HepG2 (cell line): ENCODE measurements around the gene HNRNPUL2. TPM values are rescaled to one million over a fixed set of nuclear protein-coding genes. Genes with fewer than 3 reads are reported as not detected.
A peak's percentile ranks its signal among the peaks of the same experiment; 100 is the strongest.

Source experiments
- AKAP8 ChIP-seq: sonication (generic); formaldehyde crosslinking; IDR thresholded peaks from 2 replicates; pipeline ENCODE4 v1.5.1; 2020; ENCODE audit warnings: mild to moderate bottlenecking, missing genetic modification reagents
- CBX5 ChIP-seq: sonication (generic); formaldehyde crosslinking; IDR thresholded peaks from 2 replicates; pipeline ENCODE4 v1.4.0; 2020; ENCODE audit warnings: missing genetic modification reagents, borderline replicate concordance
- GATA4 ChIP-seq: sonication (generic); IDR thresholded peaks from 2 replicates; pipeline ENCODE4 v1.6.1; 2016; ENCODE audit warnings: antibody characterized with exemption, low read depth, borderline replicate concordance
- HMGA1 ChIP-seq: sonication (generic); formaldehyde crosslinking; conservative IDR thresholded peaks from 2 replicates; pipeline ENCODE4 v1.4.0; 2020; ENCODE audit warnings: missing genetic modification reagents
- HNRNPK ChIP-seq: fragments of 200-400 bp; formaldehyde crosslinking; IDR thresholded peaks from 2 replicates; pipeline ENCODE4 v1.6.1; 2018; ENCODE audit warnings: low read length, low read depth, moderate library complexity, mild to moderate bottlenecking; ENCODE audit not compliant: poor library complexity, severe bottlenecking
- ISX ChIP-seq: sonication (generic); formaldehyde crosslinking; conservative IDR thresholded peaks from 2 replicates; pipeline ENCODE4 v1.5.0; 2020; ENCODE audit warnings: missing genetic modification reagents
- MXI1 ChIP-seq: IDR thresholded peaks from 3 replicates; pipeline ENCODE4 v1.6.1; 2012; ENCODE audit warnings: low read depth, low read length, inconsistent platforms, borderline replicate concordance
- NR2F2 ChIP-seq: IDR thresholded peaks from 2 replicates; pipeline ENCODE4 v1.6.1; 2012; ENCODE audit warnings: low read depth, inconsistent platforms, borderline replicate concordance
- RBFOX2 ChIP-seq: fragments of 200-400 bp; formaldehyde crosslinking; IDR thresholded peaks from 2 replicates; pipeline ENCODE4 v1.6.1; 2017; ENCODE audit warnings: low read depth, mild to moderate bottlenecking, low read length
- SATB2 ChIP-seq: sonication (generic); formaldehyde crosslinking; IDR thresholded peaks from 2 replicates; pipeline ENCODE4 v1.5.0; 2020; ENCODE audit warnings: missing genetic modification reagents
- SMC3 ChIP-seq: IDR thresholded peaks from 2 replicates; pipeline ENCODE4 v1.6.1; 2011; ENCODE audit warnings: low read length, improper control_type of control experiment
- ZBTB3 ChIP-seq: sonication (generic); formaldehyde crosslinking; IDR thresholded peaks from 2 replicates; pipeline ENCODE4 v1.4.0; 2020; ENCODE audit warnings: low read depth, mild to moderate bottlenecking, moderate library complexity, missing genetic modification reagents, borderline replicate concordance
- ZBTB8A ChIP-seq: sonication (generic); formaldehyde crosslinking; IDR thresholded peaks from 2 replicates; pipeline ENCODE4 v1.4.0; 2020; ENCODE audit warnings: mild to moderate bottlenecking, low read depth, missing genetic modification reagents, borderline replicate concordance
- ZNF354B ChIP-seq: sonication (generic); formaldehyde crosslinking; IDR thresholded peaks from 2 replicates; pipeline ENCODE4 v1.8.0; 2022; ENCODE audit warnings: mild to moderate bottlenecking, missing genetic modification reagents
- ZNF768 ChIP-seq: sonication (generic); formaldehyde crosslinking; IDR thresholded peaks from 2 replicates; pipeline ENCODE4 v1.4.0; 2020; ENCODE audit warnings: missing genetic modification reagents
- ZNF782 ChIP-seq: sonication (generic); formaldehyde crosslinking; IDR thresholded peaks from 2 replicates; pipeline ENCODE4 v1.4.0; 2020; ENCODE audit warnings: missing genetic modification reagents, mild to moderate bottlenecking, borderline replicate concordance
- ZSCAN20 ChIP-seq: sonication (generic); formaldehyde crosslinking; IDR thresholded peaks from 2 replicates; pipeline ENCODE4 v1.4.0; 2020; ENCODE audit warnings: missing genetic modification reagents, mild to moderate bottlenecking, borderline replicate concordance
- polyA plus RNA-seq, 8 experiments: library from polyadenylated mRNA; depleted of rRNA in 3 of 8; stranded (reverse) in 7 of 8; unstranded in 1 of 8; fragments of >200 nt; fragmentation: Illumina TruSeq in 4 of 8; extraction: Trizol in 4 of 8; gene quantifications; 2 replicates each; pipeline versions ENCODE4 v1.2.1 to v1.2.3, GENCODE V29; 2011 to 2016; ENCODE audit warnings: low read depth in 4 of 8, missing spikeins in 1 of 8, mixed read lengths in 1 of 8; ENCODE audit not compliant: insufficient read depth in 1 of 8
- total RNA-seq, 5 experiments: library from RNA; depleted of rRNA; stranded (reverse); fragments of >200 nt; fragmentation: Illumina TruSeq; extraction: Trizol; gene quantifications; 2 replicates each; pipeline ENCODE4 v1.2.3, GENCODE V29; 2016; ENCODE audit warnings: low read depth in 1 of 5
- TF ChIP-seq, protein P1 (sequence below): sonication (generic); formaldehyde crosslinking; IDR thresholded peaks from 2 replicates; pipeline ENCODE4 v1.5.1; 2020; ENCODE audit warnings: missing genetic modification reagents, mild to moderate bottlenecking, borderline replicate concordance
- TF ChIP-seq, protein P2 (sequence below): IDR thresholded peaks from 2 replicates; pipeline ENCODE4 v1.6.1; 2016
- TF ChIP-seq, protein P3 (sequence below): IDR thresholded peaks from 2 replicates; pipeline ENCODE4 v1.6.1; 2012; ENCODE audit warnings: inconsistent platforms
- TF ChIP-seq, protein P4 (sequence below): sonication (generic); formaldehyde crosslinking; IDR thresholded peaks from 2 replicates; pipeline ENCODE4 v1.4.0; 2020; ENCODE audit warnings: mild to moderate bottlenecking, missing genetic modification reagents
- TF ChIP-seq, protein P5 (sequence below): sonication (generic); formaldehyde crosslinking; IDR thresholded peaks from 2 replicates; pipeline ENCODE4 v1.4.0; 2020; ENCODE audit warnings: mild to moderate bottlenecking, missing genetic modification reagents
- TF ChIP-seq, protein P6 (sequence below): sonication (generic); formaldehyde crosslinking; IDR thresholded peaks from 2 replicates; pipeline ENCODE4 v1.4.0; 2020; ENCODE audit warnings: missing genetic modification reagents

Gene HNRNPUL2
- total and polyA plus RNA-seq, 2 of the 13 experiments (the other 11 are each of a cell fraction or from before 2014, with no cell fraction given) = 8.4 to 9.6 TPM

DNA sequence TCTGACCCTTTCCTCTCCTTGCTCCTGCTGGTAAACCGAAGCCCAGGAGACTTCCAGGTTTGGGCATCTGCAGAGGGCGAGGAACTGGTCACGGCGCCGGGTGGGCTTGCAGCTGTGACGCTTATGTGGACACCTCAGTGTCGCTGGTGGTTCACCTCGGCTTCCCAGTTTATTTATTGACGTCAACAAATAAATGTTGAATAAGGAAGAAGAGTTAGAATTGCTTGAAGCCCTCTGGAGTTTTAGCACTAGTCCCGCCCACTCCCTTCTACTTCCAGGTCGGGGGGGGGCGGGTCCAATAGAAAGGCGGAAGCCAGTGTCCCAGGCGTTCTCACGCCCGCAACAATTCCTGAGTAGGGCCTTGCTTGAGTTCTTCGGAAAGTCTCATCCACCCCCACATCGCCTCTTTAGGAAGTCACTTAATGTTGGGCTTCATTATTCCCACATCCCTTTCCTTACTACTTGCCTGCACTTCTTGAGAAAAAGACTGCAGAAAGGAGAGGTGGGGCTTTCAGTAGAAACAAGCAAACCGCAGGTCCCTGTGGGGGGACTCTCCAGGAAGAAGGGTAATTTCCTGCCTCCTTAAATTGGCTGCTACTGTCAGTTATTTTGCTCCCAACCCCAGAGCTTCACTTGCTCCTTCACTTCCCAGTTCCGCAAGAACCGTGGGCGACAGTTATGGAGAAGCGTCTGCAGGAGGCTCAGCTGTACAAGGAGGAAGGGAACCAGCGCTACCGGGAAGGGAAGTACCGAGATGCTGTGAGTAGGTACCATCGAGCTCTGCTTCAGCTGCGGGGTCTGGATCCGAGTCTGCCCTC is 1.1 kb upstream of the HNRNPUL2 start, which contains the start of gene TTC9C (continued):
- TF ChIP-seq, protein P1, sequence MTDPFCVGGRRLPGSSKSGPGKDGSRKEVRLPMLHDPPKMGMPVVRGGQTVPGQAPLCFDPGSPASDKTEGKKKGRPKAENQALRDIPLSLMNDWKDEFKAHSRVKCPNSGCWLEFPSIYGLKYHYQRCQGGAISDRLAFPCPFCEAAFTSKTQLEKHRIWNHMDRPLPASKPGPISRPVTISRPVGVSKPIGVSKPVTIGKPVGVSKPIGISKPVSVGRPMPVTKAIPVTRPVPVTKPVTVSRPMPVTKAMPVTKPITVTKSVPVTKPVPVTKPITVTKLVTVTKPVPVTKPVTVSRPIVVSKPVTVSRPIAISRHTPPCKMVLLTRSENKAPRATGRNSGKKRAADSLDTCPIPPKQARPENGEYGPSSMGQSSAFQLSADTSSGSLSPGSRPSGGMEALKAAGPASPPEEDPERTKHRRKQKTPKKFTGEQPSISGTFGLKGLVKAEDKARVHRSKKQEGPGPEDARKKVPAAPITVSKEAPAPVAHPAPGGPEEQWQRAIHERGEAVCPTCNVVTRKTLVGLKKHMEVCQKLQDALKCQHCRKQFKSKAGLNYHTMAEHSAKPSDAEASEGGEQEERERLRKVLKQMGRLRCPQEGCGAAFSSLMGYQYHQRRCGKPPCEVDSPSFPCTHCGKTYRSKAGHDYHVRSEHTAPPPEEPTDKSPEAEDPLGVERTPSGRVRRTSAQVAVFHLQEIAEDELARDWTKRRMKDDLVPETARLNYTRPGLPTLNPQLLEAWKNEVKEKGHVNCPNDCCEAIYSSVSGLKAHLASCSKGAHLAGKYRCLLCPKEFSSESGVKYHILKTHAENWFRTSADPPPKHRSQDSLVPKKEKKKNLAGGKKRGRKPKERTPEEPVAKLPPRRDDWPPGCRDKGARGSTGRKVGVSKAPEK (CRISPR knock-in tag) = no peak
- TF ChIP-seq AKAP8 (CRISPR knock-in tag) (0 out of 2 replicates have a peak, but pooled peaks have one; percentile 65), HNRNPK (no peak), ZBTB3 (0 out of 2 replicates have a peak, but pooled peaks have one; percentile 36), ZBTB8A (CRISPR knock-in tag) (peak; percentile 27; the same call in 1 of the 2 replicates), RBFOX2 (no peak), NR2F2 (peak; percentile 33; the same call in 1 of the 2 replicates), ZNF768 (CRISPR knock-in tag) (peak; percentile 42; the same call in 1 of the 2 replicates), HMGA1 (CRISPR knock-in tag) (no peak), SMC3 (no peak), ZNF782 (CRISPR knock-in tag) (peak; percentile 65; the same call in 1 of the 2 replicates), ZNF354B (CRISPR knock-in tag) (no peak), ISX (no peak), GATA4 (0 out of 2 replicates have a peak, but pooled peaks have one; percentile 30), SATB2 (CRISPR knock-in tag) (no peak), CBX5 (CRISPR knock-in tag) (peak; percentile 33; the same call in 1 of the 2 replicates), MXI1 (peak; percentile 14; the same call in 1 of the 3 replicates), ZSCAN20 (CRISPR knock-in tag) (0 out of 2 replicates have a peak, but pooled peaks have one; percentile 35)
- TF ChIP-seq, protein P2, sequence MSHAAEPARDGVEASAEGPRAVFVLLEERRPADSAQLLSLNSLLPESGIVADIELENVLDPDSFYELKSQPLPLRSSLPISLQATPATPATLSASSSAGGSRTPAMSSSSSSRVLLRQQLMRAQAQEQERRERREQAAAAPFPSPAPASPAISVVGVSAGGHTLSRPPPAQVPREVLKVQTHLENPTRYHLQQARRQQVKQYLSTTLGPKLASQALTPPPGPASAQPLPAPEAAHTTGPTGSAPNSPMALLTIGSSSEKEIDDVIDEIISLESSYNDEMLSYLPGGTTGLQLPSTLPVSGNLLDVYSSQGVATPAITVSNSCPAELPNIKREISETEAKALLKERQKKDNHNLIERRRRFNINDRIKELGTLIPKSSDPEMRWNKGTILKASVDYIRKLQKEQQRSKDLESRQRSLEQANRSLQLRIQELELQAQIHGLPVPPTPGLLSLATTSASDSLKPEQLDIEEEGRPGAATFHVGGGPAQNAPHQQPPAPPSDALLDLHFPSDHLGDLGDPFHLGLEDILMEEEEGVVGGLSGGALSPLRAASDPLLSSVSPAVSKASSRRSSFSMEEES = 0 out of 2 replicates have a peak, but pooled peaks have one; percentile 12
- TF ChIP-seq, protein P3, sequence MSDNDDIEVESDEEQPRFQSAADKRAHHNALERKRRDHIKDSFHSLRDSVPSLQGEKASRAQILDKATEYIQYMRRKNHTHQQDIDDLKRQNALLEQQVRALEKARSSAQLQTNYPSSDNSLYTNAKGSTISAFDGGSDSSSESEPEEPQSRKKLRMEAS = peak; percentile 64
- TF ChIP-seq, protein P4, sequence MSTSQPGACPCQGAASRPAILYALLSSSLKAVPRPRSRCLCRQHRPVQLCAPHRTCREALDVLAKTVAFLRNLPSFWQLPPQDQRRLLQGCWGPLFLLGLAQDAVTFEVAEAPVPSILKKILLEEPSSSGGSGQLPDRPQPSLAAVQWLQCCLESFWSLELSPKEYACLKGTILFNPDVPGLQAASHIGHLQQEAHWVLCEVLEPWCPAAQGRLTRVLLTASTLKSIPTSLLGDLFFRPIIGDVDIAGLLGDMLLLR (CRISPR knock-in tag) = no peak
- TF ChIP-seq, protein P5, sequence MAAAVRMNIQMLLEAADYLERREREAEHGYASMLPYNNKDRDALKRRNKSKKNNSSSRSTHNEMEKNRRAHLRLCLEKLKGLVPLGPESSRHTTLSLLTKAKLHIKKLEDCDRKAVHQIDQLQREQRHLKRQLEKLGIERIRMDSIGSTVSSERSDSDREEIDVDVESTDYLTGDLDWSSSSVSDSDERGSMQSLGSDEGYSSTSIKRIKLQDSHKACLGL (CRISPR knock-in tag) = 0 out of 2 replicates have a peak, but pooled peaks have one; percentile 48
- TF ChIP-seq, protein P6, sequence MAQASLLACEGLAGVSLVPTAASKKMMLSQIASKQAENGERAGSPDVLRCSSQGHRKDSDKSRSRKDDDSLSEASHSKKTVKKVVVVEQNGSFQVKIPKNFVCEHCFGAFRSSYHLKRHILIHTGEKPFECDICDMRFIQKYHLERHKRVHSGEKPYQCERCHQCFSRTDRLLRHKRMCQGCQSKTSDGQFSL (CRISPR knock-in tag) = peak; percentile 65; the same call in 1 of the 2 replicates
